Esophagus squamous epithelium (tissue), 4 donors: ENCODE data around the gene ACAT2.

Source experiments
- POLR2A ChIP-seq, 4 donors: fragments of 450-650 bp; IDR thresholded peaks; one replicate each; pipeline ENCODE4 v1.6.1; 2017; ENCODE audit warnings: antibody characterized with exemption in 4 of 4, mild to moderate bottlenecking in 4 of 4, moderate library complexity in 3 of 4
- TF ChIP-seq, protein P1 (sequence below), 6 experiments: fragments of 450-650 bp in 4 of 6; fragments of 200-600 bp in 2 of 6; sonication (generic) in 2 of 6; IDR thresholded peaks; one replicate each; pipeline ENCODE4 v1.5.1; 2016 to 2019; ENCODE audit warnings: antibody characterized with exemption in 6 of 6, mild to moderate bottlenecking in 4 of 6, moderate library complexity in 4 of 6

DNA sequence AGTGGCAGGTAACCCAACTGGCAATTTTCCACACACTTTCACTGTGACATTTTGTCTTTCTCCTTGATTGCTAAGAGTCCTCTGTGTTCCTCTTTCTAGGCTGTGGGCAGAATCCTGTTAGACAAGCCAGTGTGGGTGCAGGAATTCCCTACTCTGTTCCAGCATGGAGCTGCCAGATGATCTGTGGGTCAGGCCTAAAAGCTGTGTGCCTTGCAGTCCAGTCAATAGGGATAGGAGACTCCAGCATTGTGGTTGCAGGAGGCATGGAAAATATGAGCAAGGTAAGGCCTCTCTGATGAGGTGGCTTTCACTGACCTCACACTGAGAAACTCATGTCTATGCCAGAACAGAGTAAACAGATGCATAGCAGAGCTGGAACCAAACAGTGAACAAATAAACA, 5.1 kb downstream of the ACAT2 start:
- no peak for TF ChIP-seq POLR2A (IDR thresholded peaks at IDR 0.05)
- TF ChIP-seq, protein P1, sequence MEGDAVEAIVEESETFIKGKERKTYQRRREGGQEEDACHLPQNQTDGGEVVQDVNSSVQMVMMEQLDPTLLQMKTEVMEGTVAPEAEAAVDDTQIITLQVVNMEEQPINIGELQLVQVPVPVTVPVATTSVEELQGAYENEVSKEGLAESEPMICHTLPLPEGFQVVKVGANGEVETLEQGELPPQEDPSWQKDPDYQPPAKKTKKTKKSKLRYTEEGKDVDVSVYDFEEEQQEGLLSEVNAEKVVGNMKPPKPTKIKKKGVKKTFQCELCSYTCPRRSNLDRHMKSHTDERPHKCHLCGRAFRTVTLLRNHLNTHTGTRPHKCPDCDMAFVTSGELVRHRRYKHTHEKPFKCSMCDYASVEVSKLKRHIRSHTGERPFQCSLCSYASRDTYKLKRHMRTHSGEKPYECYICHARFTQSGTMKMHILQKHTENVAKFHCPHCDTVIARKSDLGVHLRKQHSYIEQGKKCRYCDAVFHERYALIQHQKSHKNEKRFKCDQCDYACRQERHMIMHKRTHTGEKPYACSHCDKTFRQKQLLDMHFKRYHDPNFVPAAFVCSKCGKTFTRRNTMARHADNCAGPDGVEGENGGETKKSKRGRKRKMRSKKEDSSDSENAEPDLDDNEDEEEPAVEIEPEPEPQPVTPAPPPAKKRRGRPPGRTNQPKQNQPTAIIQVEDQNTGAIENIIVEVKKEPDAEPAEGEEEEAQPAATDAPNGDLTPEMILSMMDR (IDR thresholded peaks at IDR 0.05), result no peak
